HepG2 (cell line): ENCODE measurements around the gene IL3RA. TPM values are rescaled to one million over a fixed set of nuclear protein-coding genes. Genes with fewer than 3 reads are reported as not detected.
A peak's percentile ranks its signal among the peaks of the same experiment; 100 is the strongest.

Source experiments
- ATAC-seq: fragments of 200-7000 bp; cut with Tn5 transposase; 3 replicates; pipeline ENCODE4 v1.9.1; 2020; ENCODE audit warnings: mild to moderate bottlenecking, moderate library complexity
- BruUV-seq: library from RNA; stranded (reverse); fragments of 400-500 nt; replicated peaks from 2 replicates; lab custom pipeline; 2021; lab: Mats Ljungman, UMichigan
- CTCF ChIA-PET: fragments of 300-600 bp; formaldehyde crosslinking; extraction: SDS; loops from one replicate; lab custom pipeline; 2021; ENCODE audit warnings: low total read pairs, inconsistent platforms, low intra/inter-chr PET ratio; lab: Yijun Ruan, JAX
- POLR2A ChIA-PET: fragments of 350-600 bp; sonication (Branson Sonifier 250); formaldehyde crosslinking; loops from one replicate; lab custom pipeline; 2020; ENCODE audit warnings: antibody characterized with exemption, inconsistent platforms; lab: Yijun Ruan, JAX
- DNase-seq: peaks from one replicate; pipeline ENCODE4 v3.0.0-alpha.2; 2015; ENCODE audit warnings: low spot score
- FAIRE-seq: peaks from 3 replicates; lab custom pipeline; 2011; peaks lifted over from hg19 to GRCh38; lab: Jason Lieb, UNC
- H2AFZ ChIP-seq: one replicate; pipeline ENCODE4 v1.6.1; 2011; ENCODE audit warnings: low read length, inconsistent platforms
- H3K27ac ChIP-seq: fragments of 300-600 bp; 3 replicates; pipeline ENCODE4 v1.8.0; 2011; ENCODE audit warnings: mixed run types, mild to moderate bottlenecking, mixed read lengths, low read length, inconsistent platforms; ENCODE audit not compliant: insufficient read depth; ENCODE audit errors: extremely low read length
- H3K27me3 ChIP-seq, 2 experiments: fragments of 200-600 bp in 1 of 2; 2 replicates in 1 of 2; 3 replicates in 1 of 2; pipeline versions ENCODE4 v1.6.0 to v1.8.0; 2011; ENCODE audit warnings: low read length in 2 of 2, mild to moderate bottlenecking in 2 of 2, moderate library complexity in 2 of 2, inconsistent platforms in 1 of 2; ENCODE audit not compliant: insufficient read depth in 2 of 2, control insufficient read depth in 1 of 2
- H3K36me3 ChIP-seq, 2 experiments: fragments of 200-600 bp in 1 of 2; replicated peaks in 1 of 2; 2 replicates in 1 of 2; 3 replicates in 1 of 2; pipeline versions ENCODE4 v1.5.1 to v1.8.0; 2011; ENCODE audit warnings: low read length in 2 of 2, inconsistent platforms in 1 of 2; ENCODE audit not compliant: insufficient read depth in 2 of 2, control insufficient read depth in 1 of 2
- H3K4me1 ChIP-seq: 2 replicates; pipeline ENCODE4 v1.5.1; 2012; ENCODE audit warnings: low read length, inconsistent platforms; ENCODE audit not compliant: insufficient read depth
- H3K4me2 ChIP-seq: 2 replicates; pipeline ENCODE4 v1.6.0; 2011; ENCODE audit warnings: low read depth, low read length, inconsistent platforms
- H3K4me3 ChIP-seq, 3 experiments: fragments of 200-600 bp in 1 of 3; sonication (generic), shearing (Covaris generic) in 1 of 3; replicated peaks in 1 of 3; 2 replicates each; pipeline ENCODE4 v1.5.1; 2011 to 2016; ENCODE audit warnings: low read length in 3 of 3, inconsistent platforms in 2 of 3, low read depth in 2 of 3, mild to moderate bottlenecking in 2 of 3, control low read depth in 1 of 3, mixed read lengths in 1 of 3; ENCODE audit not compliant: insufficient read depth in 1 of 3
- H3K79me2 ChIP-seq: one replicate; pipeline ENCODE4 v1.6.1; 2011; ENCODE audit warnings: low read length, inconsistent platforms; ENCODE audit not compliant: insufficient read depth
- H3K9ac ChIP-seq: 2 replicates; pipeline ENCODE4 v1.6.0; 2011; ENCODE audit warnings: mild to moderate bottlenecking, low read depth, low read length, inconsistent platforms; ENCODE audit not compliant: insufficient read depth
- H3K9me3 ChIP-seq: 2 replicates; pipeline ENCODE4 v1.5.1; 2012; ENCODE audit warnings: mild to moderate bottlenecking, low read length
- H4K20me1 ChIP-seq: 2 replicates; pipeline ENCODE4 v1.6.0; 2011; ENCODE audit warnings: inconsistent platforms, mild to moderate bottlenecking, low read length, moderate library complexity; ENCODE audit not compliant: insufficient read depth
- AHR ChIP-seq: IDR thresholded peaks from 2 replicates; pipeline ENCODE4 v1.6.1; 2018; ENCODE audit warnings: missing genetic modification reagents, missing compliant biosample characterization
- ATF6 ChIP-seq: sonication (generic); formaldehyde crosslinking; conservative IDR thresholded peaks from 2 replicates; pipeline ENCODE4 v1.4.0; 2020; ENCODE audit warnings: missing genetic modification reagents
- CC2D1A ChIP-seq: sonication (generic); formaldehyde crosslinking; IDR thresholded peaks from 2 replicates; pipeline ENCODE4 v1.8.1; 2023; ENCODE audit warnings: mild to moderate bottlenecking, missing genetic modification reagents
- CENPX ChIP-seq: sonication (generic); formaldehyde crosslinking; IDR thresholded peaks from 2 replicates; pipeline ENCODE4 v1.9.0; 2021; ENCODE audit warnings: mild to moderate bottlenecking, missing genetic modification reagents, moderate library complexity
- FOXK2 ChIP-seq: fragments of 450-650 bp; IDR thresholded peaks from 2 replicates; pipeline ENCODE4 v1.6.1; 2016
- GTF2F1 ChIP-seq: fragments of 150-350 bp; IDR thresholded peaks from 2 replicates; pipeline ENCODE4 v1.6.1; 2014; ENCODE audit warnings: low read length
- HOXA7 ChIP-seq: sonication (generic); formaldehyde crosslinking; IDR thresholded peaks from 2 replicates; pipeline ENCODE4 v1.8.1; 2022; ENCODE audit warnings: mild to moderate bottlenecking, missing genetic modification reagents, moderate library complexity
- KLF16 ChIP-seq, 2 experiments: sonication (generic) in 1 of 2; formaldehyde crosslinking in 1 of 2; IDR thresholded peaks; 2 replicates each; pipeline versions ENCODE4 v1.6.1 to v1.8.0; 2016 to 2023; ENCODE audit warnings: missing genetic modification reagents in 2 of 2, missing compliant biosample characterization in 1 of 2
- MTF1 ChIP-seq: sonication (generic); formaldehyde crosslinking; IDR thresholded peaks from 2 replicates; pipeline ENCODE4 v1.5.0; 2020; ENCODE audit warnings: missing genetic modification reagents
- NKX3-1 ChIP-seq: sonication (generic); formaldehyde crosslinking; IDR thresholded peaks from 2 replicates; pipeline ENCODE4 v1.5.0; 2020; ENCODE audit warnings: missing genetic modification reagents
- PATZ1 ChIP-seq: sonication (generic); formaldehyde crosslinking; IDR thresholded peaks from 2 replicates; pipeline ENCODE4 v1.4.0; 2020; ENCODE audit warnings: missing genetic modification reagents
- SKI ChIP-seq: fragments of 450-650 bp; IDR thresholded peaks from one replicate; pipeline ENCODE4 v1.6.1; 2018; ENCODE audit warnings: mild to moderate bottlenecking; ENCODE audit not compliant: partially characterized antibody
- SOX6 ChIP-seq, 2 experiments: fragments of 450-650 bp in 1 of 2; sonication (generic) in 1 of 2; formaldehyde crosslinking in 1 of 2; IDR thresholded peaks; 2 replicates each; pipeline versions ENCODE4 v1.4.0 to v1.6.1; 2017 to 2020; ENCODE audit warnings: antibody characterized with exemption in 1 of 2, mild to moderate bottlenecking in 1 of 2, missing genetic modification reagents in 1 of 2
- SSRP1 ChIP-seq: IDR thresholded peaks from 2 replicates; pipeline ENCODE4 v1.6.1; 2016; ENCODE audit warnings: control low read depth
- ZFP82 ChIP-seq: sonication (generic); formaldehyde crosslinking; IDR thresholded peaks from 2 replicates; pipeline ENCODE4 v1.5.1; 2020; ENCODE audit warnings: mild to moderate bottlenecking, missing genetic modification reagents, borderline replicate concordance
- ZNF18 ChIP-seq: sonication (generic); formaldehyde crosslinking; IDR thresholded peaks from 2 replicates; pipeline ENCODE4 v1.8.0; 2022; ENCODE audit warnings: mild to moderate bottlenecking, missing genetic modification reagents; ENCODE audit not compliant: insufficient replicate concordance
- ZNF652 ChIP-seq: IDR thresholded peaks from 2 replicates; pipeline ENCODE4 v1.6.1; 2016; ENCODE audit warnings: low read depth, borderline replicate concordance
- ZNF776 ChIP-seq: sonication (generic); formaldehyde crosslinking; IDR thresholded peaks from 2 replicates; pipeline ENCODE4 v1.4.0; 2020; ENCODE audit warnings: mild to moderate bottlenecking, missing genetic modification reagents
- ZNF780A ChIP-seq: sonication (generic); formaldehyde crosslinking; IDR thresholded peaks from 2 replicates; pipeline ENCODE4 v1.8.0; 2022; ENCODE audit warnings: mild to moderate bottlenecking, missing genetic modification reagents, moderate library complexity
- WGBS: methylation state at CpG from one replicate; pipeline ENCODE4 v1.1.6; 2017; ENCODE audit warnings: low lambda C conversion rate; 5-methylcytosine and 5-hydroxymethylcytosine counted together
- in situ Hi-C: cut with HindIII; loops from 2 replicates; pipeline ENCODE4 v1.10.0; 2017; ENCODE audit warnings: low pct_unique_long_range_greater_than_20kb; ENCODE audit not compliant: extremely low pct_ligation_motif_present
- intact Hi-C: fragments of 100-400 bp; cut with micrococcal nuclease; formaldehyde crosslinking; loops from one replicate; pipeline ENCODE4 v1.10.0; 2022; ENCODE audit not compliant: unreplicated experiment
- polyA plus RNA-seq, 8 experiments: library from polyadenylated mRNA; depleted of rRNA in 3 of 8; stranded (reverse) in 7 of 8; unstranded in 1 of 8; fragments of >200 nt; fragmentation: Illumina TruSeq in 4 of 8; extraction: Trizol in 4 of 8; gene quantifications; 2 replicates each; pipeline versions ENCODE4 v1.2.1 to v1.2.3, GENCODE V29; 2011 to 2016; ENCODE audit warnings: low read depth in 4 of 8, missing spikeins in 1 of 8, mixed read lengths in 1 of 8; ENCODE audit not compliant: insufficient read depth in 1 of 8
- total RNA-seq, 5 experiments: library from RNA; depleted of rRNA; stranded (reverse); fragments of >200 nt; fragmentation: Illumina TruSeq; extraction: Trizol; gene quantifications; 2 replicates each; pipeline ENCODE4 v1.2.3, GENCODE V29; 2016; ENCODE audit warnings: low read depth in 1 of 5

Gene IL3RA
- total and polyA plus RNA-seq, 2 of the 13 experiments (the other 11 are each of a cell fraction or from before 2014, with no cell fraction given) = not detected

- H3K9ac ChIP-seq = peak overlapping the region; percentile 99
- CTCF ChIA-PET = no interaction called here
- peaks cover 25 to 51% of the 10 kb centered on the region in 2 experiments for H3K36me3 ChIP-seq
- in situ Hi-C loops = no loop called here
- BruUV-seq = no TSS peak
- peak; percentile 60 for ATAC-seq
- no peak overlapping the region for H2AFZ ChIP-seq
- peaks cover 49% of the 10 kb centered on the region for H3K79me2 ChIP-seq
- intact Hi-C loops = loop anchor here (5.0 kb wide), 1 partner anchor 61 kb away; the partner anchor contains the start of gene ASMTL
- H3K4me2 ChIP-seq = peak overlapping the region; percentile 100
- H4K20me1 ChIP-seq = peaks cover 62% of the 10 kb centered on the region
- H3K9me3 ChIP-seq = no peaks in the 10 kb centered on the region
- FAIRE-seq = peak; percentile 86
- H3K27ac ChIP-seq = peak overlapping the region; percentile 99
- WGBS = 0% methylated on average over 2 of the region's 19 CpGs
- H3K4me1 ChIP-seq = peaks cover 50% of the 10 kb centered on the region
- DNase-seq = peak; percentile 79
- H3K27me3 ChIP-seq = no peaks in the 10 kb centered on the region; a peak in 1 of 5 replicates
- peak overlapping the region; percentile 94 to 100 (median 96) for H3K4me3 ChIP-seq
- POLR2A ChIA-PET = no interaction called here
- TF ChIP-seq ZNF776 (CRISPR knock-in tag) = no peak
- peak; percentile 39 for TF ChIP-seq ZNF18 (CRISPR knock-in tag)
- TF ChIP-seq FOXK2 = no peak
- 0 out of 2 replicates have a peak, but pooled peaks have one; percentile 4 for TF ChIP-seq MTF1 (CRISPR knock-in tag)
- TF ChIP-seq PATZ1 (CRISPR knock-in tag) = no peak
- TF ChIP-seq CC2D1A (CRISPR knock-in tag) = no peak
- no peak for TF ChIP-seq SOX6 (IDR thresholded peaks at IDR 0.05)
- peak; percentile 16; the same call in 1 of the 2 replicates for TF ChIP-seq SOX6 (CRISPR knock-in tag; IDR thresholded peaks at IDR 0.05)
- no peak for TF ChIP-seq ZFP82 (CRISPR knock-in tag)
- TF ChIP-seq GTF2F1 = no peak
- TF ChIP-seq SSRP1 = no peak
- TF ChIP-seq NKX3-1 (CRISPR knock-in tag) = peak; percentile 23; the same call in 1 of the 2 replicates
- TF ChIP-seq AHR (CRISPR knock-in tag) = no peak
- peak; percentile 77 for TF ChIP-seq SKI
- TF ChIP-seq HOXA7 (CRISPR knock-in tag) = no peak
- no peak for TF ChIP-seq ZNF652
- TF ChIP-seq CENPX = no peak
- TF ChIP-seq ZNF780A = no peak
- TF ChIP-seq ATF6 (CRISPR knock-in tag) = 0 out of 2 replicates have a peak, but pooled peaks have one; percentile 55
- peak in 1 of 2 experiments; percentile 16; a peak in 1 of 4 replicates for TF ChIP-seq KLF16 (CRISPR knock-in tag; IDR thresholded peaks at IDR 0.05)
These were observed 54.8 kb downstream of the IL3RA start for GRCh38 chrX:1391370-1391706.
